ENCODE data around the gene PIK3R6.

Gene PIK3R6, protein sequence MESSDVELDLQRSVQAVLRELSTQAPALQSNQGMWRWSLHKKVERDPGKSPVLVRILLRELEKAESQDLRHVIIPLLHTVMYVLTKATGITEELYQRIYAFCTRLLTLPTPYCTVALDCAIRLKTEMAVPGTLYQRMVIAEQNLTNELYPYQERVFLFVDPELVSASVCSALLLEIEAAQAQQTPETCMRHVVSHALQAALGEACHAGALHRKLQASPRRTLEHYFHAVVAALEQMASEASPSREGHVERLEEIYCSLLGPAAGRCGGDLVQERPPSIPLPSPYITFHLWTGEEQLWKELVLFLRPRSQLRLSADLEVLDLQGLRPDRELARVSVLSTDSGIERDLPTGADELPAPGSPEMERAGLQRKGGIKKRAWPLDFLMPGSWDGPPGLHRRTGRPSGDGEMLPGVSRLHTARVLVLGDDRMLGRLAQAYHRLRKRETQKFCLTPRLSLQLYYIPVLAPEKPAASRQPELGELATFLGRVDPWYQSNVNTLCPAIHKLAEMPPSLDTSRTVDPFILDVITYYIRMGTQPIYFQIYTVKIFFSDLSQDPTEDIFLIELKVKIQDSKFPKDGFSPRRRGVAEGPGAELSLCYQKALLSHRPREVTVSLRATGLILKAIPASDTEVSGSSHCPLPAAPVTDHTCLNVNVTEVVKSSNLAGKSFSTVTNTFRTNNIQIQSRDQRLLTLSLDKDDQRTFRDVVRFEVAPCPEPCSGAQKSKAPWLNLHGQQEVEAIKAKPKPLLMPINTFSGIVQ

DNA sequence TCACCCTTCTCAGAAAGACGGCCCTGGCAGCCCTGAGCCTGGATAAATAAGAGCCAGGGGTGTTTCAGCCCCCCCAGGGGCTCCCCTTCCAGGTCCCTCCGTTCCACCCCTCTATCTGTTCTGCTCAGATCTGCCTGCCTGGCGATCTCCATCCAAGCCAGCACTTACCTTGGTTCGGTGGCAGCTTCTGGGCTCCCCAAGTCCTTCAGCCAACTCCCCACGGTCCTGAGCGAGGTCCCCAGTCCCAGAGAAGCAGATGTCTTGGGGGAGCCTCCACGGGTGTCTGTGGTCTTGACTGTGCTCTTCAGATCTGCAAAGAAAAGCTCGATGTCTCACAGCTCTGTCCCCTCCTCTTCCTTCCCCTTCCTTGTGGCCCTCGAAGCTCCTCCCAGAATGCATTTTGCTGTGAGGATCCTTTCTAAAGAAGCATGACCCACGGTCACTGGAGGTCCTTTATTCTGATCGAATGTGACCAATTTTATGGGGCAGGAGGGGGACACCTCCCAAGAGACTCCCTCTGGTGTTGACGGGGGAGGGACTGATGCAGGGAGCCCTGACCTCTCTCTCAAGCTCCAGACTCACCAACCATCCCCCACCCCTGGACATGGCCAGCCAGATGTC lies at the start of gene PIK3R6:
Gene PIK3R6 (minus strand): TSS at position 314 of the 621 bp plus-strand sequence. CDS start 17,880 bp downstream, outside the sequence.
- DNase-seq, result no peak

DNA sequence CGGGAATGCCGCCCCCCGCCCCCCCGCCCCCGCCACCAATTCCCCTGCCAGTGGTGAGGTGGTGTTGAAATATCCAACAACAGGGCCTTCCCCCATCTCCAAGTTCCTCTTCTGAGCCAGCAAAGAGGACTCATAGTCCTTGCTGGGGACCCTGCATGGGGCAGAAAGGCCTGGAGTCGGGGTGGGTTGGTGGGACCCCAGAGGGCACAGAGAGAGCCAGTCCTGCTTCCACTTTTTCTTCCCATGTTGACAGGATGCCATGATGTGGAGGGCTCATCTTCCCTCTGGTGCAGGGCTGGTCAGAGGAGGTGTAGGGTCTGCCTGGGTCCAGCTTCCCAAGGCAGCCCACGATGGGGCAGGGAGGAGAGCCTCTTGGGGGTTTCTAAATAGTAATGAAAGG lies 49.0 kb upstream of the PIK3R6 start:
- DNase-seq, result no peak

DNA sequence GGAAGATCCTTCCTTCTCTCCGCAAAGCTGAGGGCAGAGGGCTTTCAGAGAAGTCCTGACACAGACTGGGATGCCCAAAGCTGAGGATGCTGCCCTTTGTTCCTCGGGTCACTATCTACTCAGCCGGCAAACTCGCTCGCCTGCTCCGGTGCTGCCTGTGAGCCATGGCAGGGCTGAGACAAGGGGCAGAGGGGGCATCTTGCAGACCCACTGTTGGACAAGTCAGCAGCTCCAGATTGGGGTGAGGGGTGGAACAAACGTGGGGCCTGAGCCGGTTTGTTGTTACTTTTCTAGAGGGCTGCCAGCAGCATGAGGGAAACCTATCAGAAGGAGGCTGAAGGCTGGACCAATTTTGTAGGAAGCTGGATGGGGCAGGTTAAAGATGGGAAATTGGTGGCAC lies 47.1 kb upstream of the PIK3R6 start:
- no peak for DNase-seq

DNA sequence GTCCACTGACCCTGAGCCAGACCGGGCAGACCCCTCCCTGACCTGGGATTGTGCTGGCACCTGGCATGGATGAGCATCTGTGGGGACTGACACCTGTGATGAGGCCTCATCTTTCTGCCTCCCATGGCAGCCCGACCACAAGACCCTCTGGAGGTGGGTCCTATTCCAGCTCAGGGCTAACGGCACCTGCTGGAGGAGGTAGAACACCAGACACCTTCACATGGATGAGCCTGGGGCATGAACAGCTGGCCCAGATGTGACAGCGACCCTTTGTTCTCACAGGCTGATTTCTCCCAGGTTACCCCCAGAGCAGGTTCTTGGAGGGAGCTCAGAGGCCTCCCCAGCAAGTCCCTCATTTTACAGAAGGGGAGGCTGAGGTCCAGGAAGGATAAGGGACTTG lies 46.4 kb upstream of the PIK3R6 start:
- no peak for DNase-seq

DNA sequence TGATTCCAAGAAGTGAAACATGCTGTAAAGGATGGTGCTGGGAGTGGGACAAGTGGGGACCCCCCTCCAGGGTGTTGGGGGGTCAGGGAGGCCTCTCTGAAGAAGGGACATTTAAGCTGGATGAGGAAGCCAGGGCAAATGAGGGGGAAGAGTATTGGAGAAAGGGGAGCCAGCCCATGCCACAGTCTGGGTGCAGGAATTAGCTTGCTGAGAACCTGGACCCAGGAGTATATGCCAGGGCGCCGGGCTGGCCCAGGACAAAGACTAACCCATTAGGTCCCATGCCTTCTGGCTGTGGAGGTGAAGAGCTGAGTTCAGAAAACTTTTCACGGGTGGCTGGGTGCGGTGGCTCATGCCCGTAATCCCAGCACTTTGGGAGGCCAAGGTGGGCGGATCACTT lies 45.6 kb upstream of the PIK3R6 start:
- DNase-seq, result no peak

DNA sequence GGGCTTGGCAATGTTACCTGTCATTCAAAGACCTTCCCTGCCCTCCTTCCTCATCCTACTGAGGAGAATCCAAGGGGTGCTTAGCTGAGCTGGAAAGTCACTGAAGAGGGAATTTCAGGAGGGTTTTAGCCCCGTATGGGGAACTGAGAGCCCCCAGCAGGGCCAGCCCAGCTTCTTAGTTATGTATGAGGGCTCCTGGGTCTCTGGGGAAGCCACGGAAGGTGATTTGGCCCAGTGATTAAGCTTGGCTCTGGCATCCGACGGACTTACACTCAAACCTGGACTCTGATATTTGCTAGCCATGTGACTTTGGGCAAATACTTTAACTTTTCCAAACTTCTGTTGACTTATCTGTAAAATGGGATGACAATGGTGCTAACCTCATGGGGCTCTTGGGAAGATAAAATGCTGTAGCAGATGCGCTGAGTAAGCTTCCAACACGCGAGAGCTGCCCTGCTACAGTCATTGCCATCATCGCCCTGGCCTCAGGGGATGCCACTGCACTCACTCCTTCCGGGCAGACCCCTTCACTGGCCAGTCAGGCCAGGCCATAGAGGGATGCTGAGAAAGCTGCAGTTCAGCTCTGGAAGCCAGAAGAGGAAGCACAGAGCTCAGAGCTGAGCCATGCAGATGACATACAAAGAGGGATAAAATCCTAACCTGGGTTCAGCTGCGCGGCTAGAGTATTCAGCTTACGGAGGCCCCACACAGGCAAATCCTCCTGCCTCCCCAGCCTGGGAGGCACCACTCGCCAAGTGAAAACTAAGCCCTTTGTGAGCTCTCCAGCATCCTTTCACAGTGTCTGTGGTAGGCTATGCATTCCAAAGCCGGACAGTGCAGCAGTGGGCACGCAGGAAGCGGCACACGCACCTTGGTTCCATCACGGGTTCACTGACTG lies 44.9 kb upstream of the PIK3R6 start:
- no peak for DNase-seq

DNA sequence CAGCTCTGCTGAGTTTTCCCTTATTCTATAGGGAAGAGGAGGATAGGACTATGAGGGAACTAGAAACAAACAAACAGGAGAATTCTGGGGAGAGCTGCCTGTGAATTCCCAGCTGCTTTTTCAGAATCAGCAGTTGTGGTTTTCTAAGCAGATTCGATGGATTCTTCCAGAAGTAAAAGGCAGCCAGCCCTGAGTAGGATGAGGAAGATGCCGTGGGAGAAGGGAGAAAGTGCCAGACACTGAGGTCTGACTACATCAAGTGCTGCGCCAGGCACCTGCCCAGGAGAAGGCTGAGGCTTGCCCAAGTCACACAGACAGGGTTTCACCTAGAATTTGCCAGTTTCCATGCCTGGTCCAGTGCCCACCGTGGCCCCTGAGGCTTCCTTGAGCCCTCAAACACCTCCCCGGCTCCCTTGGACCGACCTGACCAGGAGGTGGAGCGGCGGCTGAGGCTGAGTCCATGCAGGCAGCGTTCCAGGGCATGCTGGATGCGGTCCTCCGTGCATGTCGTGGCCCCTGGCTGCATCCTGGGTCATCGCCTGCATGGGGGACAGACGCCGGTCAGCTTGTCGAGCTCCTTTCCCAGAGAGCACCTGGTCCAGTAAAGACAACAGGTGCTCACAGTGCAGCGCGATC lies 43.6 kb upstream of the PIK3R6 start:
- DNase-seq, result no peak

DNA sequence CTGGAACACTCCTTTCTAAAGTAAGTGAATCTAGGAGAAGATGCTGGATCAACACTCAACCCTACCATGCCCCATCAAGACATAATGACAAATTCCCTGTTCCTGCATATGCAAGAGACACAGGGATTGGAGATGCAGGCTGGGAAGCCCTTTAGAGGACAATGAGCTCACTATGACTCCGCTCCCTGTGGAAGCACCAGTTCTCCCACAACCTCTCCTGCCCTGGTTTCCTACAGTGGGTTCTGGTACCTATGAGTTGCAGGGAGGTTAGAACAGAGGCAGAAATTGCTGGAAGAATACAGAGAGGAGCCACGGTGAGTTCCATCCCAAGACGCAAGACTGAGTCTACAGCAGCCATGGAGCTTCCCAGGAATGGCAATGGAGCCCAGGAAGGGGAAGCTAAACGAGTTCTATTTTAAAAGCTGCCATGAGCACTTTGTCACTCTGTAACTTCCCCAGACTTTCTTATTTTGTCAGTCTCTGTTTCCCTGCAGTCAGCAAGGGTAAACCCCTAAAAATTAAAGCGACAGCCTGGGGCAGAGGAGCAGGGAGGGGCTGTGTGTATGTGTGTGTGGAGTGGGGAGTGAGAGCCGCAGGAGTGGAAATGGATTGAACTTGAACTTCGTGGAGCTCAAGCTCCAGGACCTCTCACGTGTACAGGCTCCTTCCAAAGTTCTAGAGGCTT lies 42.3 kb upstream of the PIK3R6 start:
- DNase-seq, result no peak

DNA sequence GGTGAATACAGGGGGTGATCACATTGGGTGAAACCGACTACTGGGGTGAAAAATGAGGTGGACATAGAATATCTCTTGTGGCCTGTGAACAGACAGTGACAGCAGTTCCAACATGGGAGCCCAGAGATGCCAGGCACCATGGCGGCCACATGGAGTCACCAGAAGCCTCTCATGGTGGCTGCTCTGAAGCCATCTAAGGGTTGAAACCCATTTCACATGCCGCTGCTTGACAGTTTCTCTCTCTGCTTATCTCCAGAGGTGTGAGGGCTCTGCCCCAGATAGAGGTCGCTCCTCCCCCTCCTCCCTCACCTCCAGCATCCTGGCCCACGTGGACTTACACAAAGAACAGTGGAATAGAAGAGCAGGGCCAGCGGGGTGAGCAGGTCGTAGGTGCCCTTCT lies 37.9 kb upstream of the PIK3R6 start:
- DNase-seq, result no peak

DNA sequence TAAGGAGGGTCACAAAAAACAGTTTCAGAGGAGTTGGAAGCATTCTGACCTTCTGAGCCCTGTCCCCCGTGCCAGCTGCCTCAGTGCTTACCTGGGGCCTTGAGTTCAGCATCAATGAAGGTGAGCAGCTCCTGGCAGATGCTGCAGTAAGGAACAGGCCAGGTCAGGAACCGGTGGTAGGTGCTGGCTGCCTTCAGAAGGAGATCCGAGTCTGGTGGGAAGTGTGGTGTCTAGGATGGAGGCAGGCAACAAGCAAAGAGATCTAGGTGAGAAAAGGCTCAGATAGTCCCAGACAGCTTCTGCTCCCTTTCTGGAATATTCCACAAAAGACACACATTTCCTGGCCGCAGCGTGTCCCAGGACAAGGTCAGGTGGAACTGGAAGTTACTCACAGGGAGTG lies 37.2 kb upstream of the PIK3R6 start:
- DNase-seq, result no peak

DNA sequence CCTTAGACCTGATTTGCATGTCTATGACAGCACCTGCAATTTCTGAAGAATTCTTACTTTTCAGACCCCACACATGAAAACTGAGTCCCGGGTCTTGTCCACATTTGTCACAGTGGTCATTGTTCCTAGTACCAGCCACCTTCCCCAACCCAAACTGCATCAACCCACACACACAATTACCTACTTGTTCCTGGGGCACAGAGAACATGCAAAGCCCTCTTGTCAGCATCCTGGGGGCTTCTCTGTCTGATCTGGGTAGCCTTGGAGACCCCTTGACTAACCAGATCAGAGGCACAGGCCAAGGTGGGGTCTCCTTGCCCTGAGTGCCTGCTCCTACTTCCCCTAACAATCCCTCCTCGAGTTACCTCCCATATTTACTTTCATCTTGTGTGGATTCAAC lies 36.7 kb upstream of the PIK3R6 start:
- DNase-seq, result no peak

DNA sequence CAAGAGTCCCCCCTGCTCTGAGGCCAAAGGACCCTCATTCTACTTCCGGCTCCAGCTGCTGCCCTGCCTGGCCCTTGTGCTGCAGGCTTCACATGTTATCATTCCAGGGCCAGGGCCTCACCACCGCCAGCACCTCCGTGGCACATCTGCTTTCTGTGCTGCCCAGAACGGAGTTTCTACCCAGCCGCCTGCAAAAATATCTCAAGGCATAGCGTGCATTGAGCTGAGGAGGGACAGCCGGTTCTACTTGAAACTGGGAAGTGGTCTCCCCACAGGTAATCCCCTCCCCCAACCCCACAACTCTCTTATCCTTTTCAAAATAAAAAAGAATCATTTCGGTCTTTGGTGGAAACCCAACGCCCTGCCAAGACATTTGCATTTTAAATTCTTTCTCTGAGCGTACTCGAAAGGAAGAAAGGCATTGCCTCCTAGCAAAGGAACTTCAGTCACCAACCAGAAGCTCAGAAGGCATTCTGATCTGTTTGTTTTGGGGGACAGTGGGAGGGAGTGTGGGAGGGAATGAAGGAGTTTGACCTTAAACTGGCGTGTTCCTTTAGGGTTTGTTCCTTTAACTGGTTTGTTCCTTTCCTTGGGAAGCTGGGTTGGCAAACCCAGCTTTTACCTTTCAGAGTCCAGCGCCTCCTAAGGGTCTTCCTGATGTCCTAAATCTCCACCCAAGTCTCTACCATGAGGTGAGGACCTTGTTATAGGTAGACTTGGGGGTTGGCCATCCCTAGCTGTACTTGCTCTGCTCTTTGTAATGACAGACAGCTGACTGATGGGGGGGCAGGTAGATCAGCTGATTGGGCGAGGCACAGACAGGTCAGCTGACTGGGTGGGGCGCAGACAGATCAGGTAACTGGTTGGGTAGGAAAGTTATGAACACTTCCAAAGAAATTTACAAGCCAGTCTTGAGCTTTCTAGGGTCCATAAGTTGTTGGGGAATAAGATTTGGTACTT lies 33.4 kb upstream of the PIK3R6 start:
- DNase-seq, result no peak

DNA sequence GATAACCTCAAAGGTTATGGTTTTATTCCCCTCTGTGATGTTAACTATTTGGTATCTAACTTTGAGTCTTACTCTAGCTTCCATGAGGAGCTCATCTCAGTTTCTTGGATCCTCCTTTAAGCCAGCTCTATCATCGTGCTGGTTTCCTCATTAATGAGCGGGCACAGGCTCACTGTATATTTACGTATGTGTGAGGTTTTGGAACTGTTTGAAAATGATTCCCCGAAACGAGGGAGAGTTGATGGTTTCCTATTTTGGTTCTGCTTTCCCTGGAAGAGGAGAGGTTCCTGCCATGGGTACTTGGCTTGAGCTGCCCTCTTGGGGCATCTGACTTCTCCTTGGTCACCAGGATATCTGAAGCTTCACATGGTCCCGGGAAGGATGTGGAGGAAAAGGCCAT lies 32.7 kb upstream of the PIK3R6 start:
- no peak for DNase-seq

DNA sequence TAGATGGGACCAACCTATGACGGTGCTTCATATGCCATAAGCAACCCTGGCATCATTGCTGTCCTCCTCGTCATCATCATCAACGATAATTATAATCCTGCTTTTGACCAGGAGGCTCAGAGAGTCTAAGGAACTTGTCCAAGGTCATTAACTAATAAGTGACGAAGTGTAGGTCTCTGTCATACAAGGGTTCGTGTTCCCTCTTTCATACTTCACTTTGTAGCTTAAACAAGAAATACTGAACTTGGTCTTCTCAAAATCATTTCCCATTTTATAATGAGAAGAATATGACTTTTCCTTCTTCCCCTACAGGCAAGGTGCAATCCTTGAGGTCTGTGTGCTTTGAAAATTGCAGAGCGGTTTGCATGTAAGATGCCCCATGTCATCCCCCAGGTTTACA lies 31.2 kb upstream of the PIK3R6 start:
- no peak for DNase-seq

DNA sequence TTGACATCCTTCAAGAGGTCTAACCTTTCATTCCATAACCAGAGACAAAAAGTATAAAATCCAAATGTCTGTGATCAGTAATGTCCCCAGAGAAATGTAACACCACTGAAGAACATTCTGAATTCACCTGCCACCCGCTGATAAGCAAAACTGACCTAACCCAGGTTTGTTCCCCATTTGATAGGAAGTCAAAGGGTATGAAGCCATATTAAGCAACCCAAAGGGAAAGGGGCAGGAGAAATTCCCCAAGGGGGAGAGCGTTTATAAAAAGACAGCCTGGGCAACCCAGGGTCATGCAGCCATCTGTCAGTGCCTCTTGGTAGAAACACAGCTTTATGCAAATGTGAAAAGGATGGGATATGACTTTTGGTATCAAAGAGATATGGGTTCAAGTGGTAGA lies 30.7 kb upstream of the PIK3R6 start:
- no peak for DNase-seq

DNA sequence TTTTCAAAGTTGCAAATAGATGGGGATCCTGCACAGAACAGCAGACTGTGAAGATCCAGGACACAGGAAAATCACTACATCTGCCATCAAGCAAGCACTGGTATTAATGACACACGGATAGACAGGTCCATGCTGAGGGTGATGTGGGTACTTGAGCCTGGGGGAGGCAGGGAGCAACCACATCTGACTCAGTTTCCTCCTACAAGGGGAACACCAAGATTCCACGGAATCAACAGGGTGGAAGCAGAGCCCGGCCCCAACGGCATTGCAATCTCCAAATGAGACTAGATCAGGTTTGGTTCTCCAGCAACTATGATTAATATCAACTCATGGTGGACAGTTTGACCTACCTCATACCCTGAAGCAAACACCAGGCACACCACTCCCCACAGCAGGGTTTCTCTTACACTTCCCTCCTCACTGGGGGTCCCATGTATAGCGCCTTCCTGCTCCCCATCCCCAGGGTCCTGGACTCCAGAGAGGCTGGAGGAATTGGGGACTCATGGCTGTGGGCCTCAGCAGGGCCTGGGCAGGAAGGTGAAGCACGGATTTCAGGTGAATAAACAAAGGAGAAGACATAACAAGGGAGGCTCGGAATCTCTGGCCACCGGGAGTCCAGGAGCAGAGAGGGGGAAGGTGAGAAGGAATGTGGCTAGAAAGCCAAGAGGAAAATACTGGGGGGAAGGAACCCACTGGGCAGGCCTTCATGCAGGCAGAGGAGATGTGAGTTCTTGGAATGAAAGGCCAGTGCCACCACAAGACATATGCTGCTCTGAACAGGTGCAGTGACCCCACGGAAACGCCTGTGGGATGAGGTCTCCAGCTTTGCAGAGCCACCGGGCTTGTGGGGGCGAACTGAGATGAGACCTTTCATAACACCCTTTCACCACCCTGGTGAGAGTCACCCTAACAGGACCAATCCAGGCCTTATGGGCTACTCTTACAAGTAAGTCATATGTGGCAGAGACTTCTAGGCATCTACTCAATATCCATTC lies 29.5 kb upstream of the PIK3R6 start:
- DNase-seq, result no peak

DNA sequence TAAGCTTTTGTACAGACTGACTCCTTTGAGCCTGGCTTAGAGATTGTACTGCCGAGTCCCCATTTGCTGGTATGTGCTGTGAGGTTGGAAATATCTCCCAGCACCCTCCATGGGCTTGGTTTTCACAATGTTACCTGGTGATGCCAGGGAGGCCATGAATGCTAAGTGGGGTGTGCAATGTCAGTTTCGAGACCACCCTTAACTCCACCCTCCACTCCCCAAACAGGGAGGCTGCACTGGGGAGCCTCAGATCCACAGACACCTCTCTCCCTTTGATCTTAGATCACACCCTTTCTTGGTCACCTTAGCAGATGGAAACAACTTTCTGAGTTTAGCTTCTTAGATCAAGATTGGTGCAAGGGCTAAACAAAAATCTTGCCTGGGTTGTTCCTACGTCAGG lies 28.6 kb upstream of the PIK3R6 start:
- DNase-seq, result no peak

DNA sequence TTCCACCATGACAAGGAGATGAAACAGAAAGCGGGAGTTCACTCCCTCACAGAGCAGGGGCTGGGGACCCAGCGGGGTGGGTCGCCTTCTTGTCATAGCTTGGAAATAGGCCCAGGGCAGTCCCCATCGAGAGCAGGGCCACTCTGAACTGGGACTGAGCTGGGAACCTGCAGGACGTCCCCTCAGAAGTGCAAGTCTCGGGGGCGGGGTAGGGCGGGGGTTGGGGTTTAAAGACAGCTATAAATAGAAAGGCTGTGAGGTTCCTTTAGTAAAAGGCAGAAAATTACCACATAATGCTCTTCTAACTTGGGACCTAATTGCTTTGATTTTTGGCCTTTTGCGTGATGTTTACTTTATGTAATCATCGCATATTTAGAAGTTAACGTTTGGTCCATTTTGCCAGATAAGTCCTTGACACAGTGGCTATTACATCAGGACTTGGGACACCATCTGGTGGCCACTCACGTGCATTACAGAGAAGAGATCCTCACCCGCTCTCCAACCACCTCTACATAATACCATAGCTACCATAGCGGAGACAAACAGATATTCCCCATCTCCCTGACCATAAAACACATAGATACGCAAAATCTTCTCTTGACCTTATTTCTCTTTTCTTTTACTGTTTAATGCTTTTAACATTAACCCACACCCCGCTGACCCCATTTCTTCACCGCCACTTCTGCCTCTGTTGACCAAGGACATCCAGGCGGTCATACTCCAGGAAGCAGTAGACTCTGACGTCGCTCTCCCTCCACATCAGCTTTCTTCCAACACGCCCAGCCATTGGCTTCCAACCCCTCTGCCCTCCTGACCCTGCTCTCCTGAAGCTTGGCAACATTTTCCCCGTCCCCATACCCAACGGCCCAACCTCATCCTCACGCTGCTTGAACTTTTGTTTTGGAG lies 27.5 kb upstream of the PIK3R6 start:
- DNase-seq, result peak; percentile 37 to 39

All from activated CD4-positive, alpha-beta T cell treated with anti-CD3 and anti-CD28 coated beads, Interleukin-2, amount 50 U/mL, for 4 hours (primary cell).